ENCODE results near the gene MTUS2.

DNA sequence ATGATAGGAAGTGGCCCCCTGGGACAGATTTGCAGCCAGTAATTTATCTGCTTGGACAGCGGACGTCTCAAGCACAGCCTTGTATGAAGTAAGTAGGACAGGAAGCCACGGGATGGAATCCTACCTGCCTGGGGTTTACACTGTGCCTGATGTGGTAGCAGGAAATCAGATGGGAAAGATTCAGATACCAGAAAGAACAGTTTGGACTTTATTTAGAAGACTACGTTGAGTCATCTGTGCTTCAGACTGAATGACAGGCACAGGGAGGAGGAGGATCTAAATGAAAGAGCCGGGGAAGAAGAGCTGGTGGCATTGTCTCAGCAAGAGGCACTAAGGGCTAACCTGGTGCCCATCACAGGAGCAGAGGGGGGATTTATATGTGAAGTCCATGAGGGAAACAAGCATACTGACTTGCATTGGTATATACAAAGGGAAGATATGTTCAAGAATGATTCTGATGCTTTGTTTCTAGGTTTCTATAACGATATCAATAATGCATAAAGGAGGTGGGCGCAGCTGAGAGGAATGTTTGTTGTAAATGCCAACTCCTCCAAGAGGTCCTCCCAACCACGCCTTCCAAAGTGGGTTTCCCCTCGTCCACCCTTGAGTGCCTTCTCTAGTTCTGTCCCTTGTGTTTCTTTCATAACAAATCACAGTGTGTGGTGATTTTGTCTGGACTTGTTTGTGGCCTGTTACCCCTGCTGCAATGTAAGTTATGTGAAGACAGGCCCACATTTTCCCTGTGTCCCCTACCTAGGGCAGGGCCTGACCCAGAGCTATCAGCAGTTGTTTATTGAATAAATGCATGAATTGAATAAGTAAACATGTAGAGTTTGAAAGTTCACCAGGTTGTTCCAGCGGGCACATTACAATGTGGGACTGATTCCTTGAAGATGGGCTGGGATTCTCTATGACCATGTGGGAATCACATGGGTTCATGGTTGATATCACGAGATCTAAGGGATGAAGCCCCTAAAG, 446.9 kb downstream of the MTUS2 start:
- TF ChIP-seq, protein P1, sequence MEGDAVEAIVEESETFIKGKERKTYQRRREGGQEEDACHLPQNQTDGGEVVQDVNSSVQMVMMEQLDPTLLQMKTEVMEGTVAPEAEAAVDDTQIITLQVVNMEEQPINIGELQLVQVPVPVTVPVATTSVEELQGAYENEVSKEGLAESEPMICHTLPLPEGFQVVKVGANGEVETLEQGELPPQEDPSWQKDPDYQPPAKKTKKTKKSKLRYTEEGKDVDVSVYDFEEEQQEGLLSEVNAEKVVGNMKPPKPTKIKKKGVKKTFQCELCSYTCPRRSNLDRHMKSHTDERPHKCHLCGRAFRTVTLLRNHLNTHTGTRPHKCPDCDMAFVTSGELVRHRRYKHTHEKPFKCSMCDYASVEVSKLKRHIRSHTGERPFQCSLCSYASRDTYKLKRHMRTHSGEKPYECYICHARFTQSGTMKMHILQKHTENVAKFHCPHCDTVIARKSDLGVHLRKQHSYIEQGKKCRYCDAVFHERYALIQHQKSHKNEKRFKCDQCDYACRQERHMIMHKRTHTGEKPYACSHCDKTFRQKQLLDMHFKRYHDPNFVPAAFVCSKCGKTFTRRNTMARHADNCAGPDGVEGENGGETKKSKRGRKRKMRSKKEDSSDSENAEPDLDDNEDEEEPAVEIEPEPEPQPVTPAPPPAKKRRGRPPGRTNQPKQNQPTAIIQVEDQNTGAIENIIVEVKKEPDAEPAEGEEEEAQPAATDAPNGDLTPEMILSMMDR (IDR thresholded peaks at IDR 0.05), result no peak
- no peak for TF ChIP-seq EZH2phosphoT487 (IDR thresholded peaks at IDR 0.05)

Data from neural progenitor cell (in vitro differentiated cells).